HEK293 (cell line): ENCODE data around the gene TNFSF13B.

Experiments used
- CTCF ChIA-PET: fragments of 350-600 bp; formaldehyde crosslinking; extraction: SDS; loops from one replicate; lab custom pipeline; 2021; ENCODE audit warnings: antibody characterized with exemption; lab: Yijun Ruan, JAX
- POLR2A ChIA-PET: fragments of 300-600 bp; formaldehyde crosslinking; extraction: SDS; loops from one replicate; lab custom pipeline; 2020; ENCODE audit warnings: antibody characterized with exemption, inconsistent platforms; lab: Yijun Ruan, JAX
- H3K27ac ChIP-seq: fragments of 200-500 bp; sonication (Bioruptor generic); 2 replicates; pipeline ENCODE4 v1.5.1; 2014; ENCODE audit warnings: low read depth, low read length, control low read depth, inconsistent platforms; ENCODE audit errors: extremely low read depth
- H3K36me3 ChIP-seq, 2 experiments: fragments of 200-500 bp in 1 of 2; sonication (Bioruptor generic) in 1 of 2; 1 replicate in 1 of 2; 2 replicates in 1 of 2; pipeline ENCODE4 v1.5.1; 2014 to 2017; ENCODE audit warnings: inconsistent platforms in 2 of 2, low read length in 2 of 2; ENCODE audit not compliant: control insufficient read depth in 2 of 2, insufficient read depth in 1 of 2
- H3K4me1 ChIP-seq: fragments of 200-500 bp; sonication (Bioruptor generic); 2 replicates; pipeline ENCODE4 v1.5.1; 2014; ENCODE audit warnings: mild to moderate bottlenecking, low read length, inconsistent platforms; ENCODE audit not compliant: control insufficient read depth, insufficient read depth
- H3K4me3 ChIP-seq: 2 replicates; pipeline ENCODE4 v1.5.1; 2011; ENCODE audit warnings: low read depth, mild to moderate bottlenecking, control low read depth, low read length, moderate library complexity
- H3K9me3 ChIP-seq: fragments of 200-500 bp; sonication (Bioruptor generic); 2 replicates; pipeline ENCODE4 v1.5.1; 2014; ENCODE audit warnings: low read depth, low read length, inconsistent platforms; ENCODE audit not compliant: control insufficient read depth, insufficient read depth
- FEZF1 ChIP-seq: fragments of 450-650 bp; formaldehyde crosslinking; IDR thresholded peaks from 2 replicates; pipeline ENCODE4 v1.5.1; 2016; ENCODE audit warnings: missing biosample characterization, missing genetic modification characterization
- GLIS1 ChIP-seq: fragments of 450-650 bp; formaldehyde crosslinking; IDR thresholded peaks from 2 replicates; pipeline ENCODE4 v1.5.1; 2016; ENCODE audit warnings: missing biosample characterization, missing genetic modification characterization
- HOXC10 ChIP-seq: sonication (generic); formaldehyde crosslinking; IDR thresholded peaks from 2 replicates; pipeline ENCODE4 v1.8.1; 2023; ENCODE audit warnings: mild to moderate bottlenecking, missing genetic modification reagents
- IKZF3 ChIP-seq: fragments of 450-650 bp; IDR thresholded peaks from 2 replicates; pipeline ENCODE4 v1.5.0; 2018; ENCODE audit warnings: missing biosample characterization, mild to moderate bottlenecking, missing genetic modification characterization, moderate library complexity
- OVOL3 ChIP-seq: fragments of 450-650 bp; formaldehyde crosslinking; IDR thresholded peaks from 2 replicates; pipeline ENCODE4 v1.5.1; 2016; ENCODE audit warnings: missing biosample characterization, missing genetic modification characterization
- SCRT1 ChIP-seq: fragments of 450-650 bp; formaldehyde crosslinking; IDR thresholded peaks from 2 replicates; pipeline ENCODE4 v1.5.1; 2016; ENCODE audit warnings: missing biosample characterization, missing genetic modification characterization, borderline replicate concordance
- TRIM28 ChIP-seq: IDR thresholded peaks from 2 replicates; pipeline ENCODE4 v1.6.1; 2011; ENCODE audit warnings: low read length, control low read depth, borderline replicate concordance
- ZBTB8A ChIP-seq: fragments of 450-650 bp; formaldehyde crosslinking; IDR thresholded peaks from 2 replicates; pipeline ENCODE4 v1.5.1; 2016; ENCODE audit warnings: missing biosample characterization, missing genetic modification characterization
- ZNF132 ChIP-seq: fragments of 450-650 bp; formaldehyde crosslinking; IDR thresholded peaks from 2 replicates; pipeline ENCODE4 v1.5.1; 2017; ENCODE audit warnings: missing biosample characterization, missing genetic modification characterization, borderline replicate concordance
- ZNF211 ChIP-seq: fragments of 450-650 bp; formaldehyde crosslinking; IDR thresholded peaks from 2 replicates; pipeline ENCODE4 v1.5.1; 2016; ENCODE audit warnings: low read depth, missing biosample characterization, missing genetic modification characterization
- ZNF292 ChIP-seq: fragments of 450-650 bp; formaldehyde crosslinking; IDR thresholded peaks from 2 replicates; pipeline ENCODE4 v1.5.1; 2016; ENCODE audit warnings: low read depth, missing biosample characterization, missing genetic modification characterization, borderline replicate concordance
- ZNF335 ChIP-seq: fragments of 450-650 bp; formaldehyde crosslinking; conservative IDR thresholded peaks from 2 replicates; pipeline ENCODE4 v1.5.1; 2016; ENCODE audit warnings: missing biosample characterization, missing genetic modification characterization
- ZNF350 ChIP-seq: fragments of 450-650 bp; formaldehyde crosslinking; IDR thresholded peaks from 2 replicates; pipeline ENCODE4 v1.5.0; 2017; ENCODE audit warnings: missing biosample characterization, mild to moderate bottlenecking, missing genetic modification characterization
- ZNF37A ChIP-seq: fragments of 450-650 bp; IDR thresholded peaks from 2 replicates; pipeline ENCODE4 v1.5.1; 2018; ENCODE audit warnings: missing biosample characterization, missing genetic modification characterization
- ZNF404 ChIP-seq: fragments of 450-650 bp; formaldehyde crosslinking; IDR thresholded peaks from 2 replicates; pipeline ENCODE4 v1.5.1; 2017; ENCODE audit warnings: missing biosample characterization, missing genetic modification characterization
- ZNF416 ChIP-seq: fragments of 450-650 bp; formaldehyde crosslinking; IDR thresholded peaks from 2 replicates; pipeline ENCODE4 v1.5.1; 2016; ENCODE audit warnings: missing biosample characterization, missing genetic modification characterization
- ZNF529 ChIP-seq: fragments of 450-650 bp; formaldehyde crosslinking; IDR thresholded peaks from 2 replicates; pipeline ENCODE4 v1.5.1; 2017; ENCODE audit warnings: missing genetic modification characterization, missing biosample characterization; ENCODE audit not compliant: insufficient replicate concordance
- ZNF600 ChIP-seq: fragments of 450-650 bp; formaldehyde crosslinking; IDR thresholded peaks from 2 replicates; pipeline ENCODE4 v1.5.1; 2016; ENCODE audit warnings: missing biosample characterization, missing genetic modification characterization
- ZNF621 ChIP-seq: fragments of 450-650 bp; formaldehyde crosslinking; IDR thresholded peaks from 2 replicates; pipeline ENCODE4 v1.5.1; 2017; ENCODE audit warnings: missing biosample characterization, missing genetic modification characterization
- ZNF626 ChIP-seq: fragments of 450-650 bp; sonication (Bioruptor Pico); formaldehyde crosslinking; IDR thresholded peaks from 2 replicates; pipeline ENCODE4 v1.5.1; 2018; ENCODE audit warnings: missing biosample characterization, missing genetic modification characterization, inconsistent platforms
- ZNF837 ChIP-seq: fragments of 450-650 bp; formaldehyde crosslinking; IDR thresholded peaks from 2 replicates; pipeline ENCODE4 v1.5.1; 2016; ENCODE audit warnings: missing biosample characterization, missing genetic modification characterization
- TF ChIP-seq, protein P1 (sequence below): fragments of 450-650 bp; formaldehyde crosslinking; IDR thresholded peaks from 2 replicates; pipeline ENCODE4 v1.5.1; 2016; ENCODE audit warnings: missing biosample characterization, missing genetic modification characterization
- TF ChIP-seq, protein P2 (sequence below): sonication (generic); formaldehyde crosslinking; IDR thresholded peaks from 2 replicates; pipeline ENCODE4 v1.8.1; 2022; ENCODE audit warnings: mild to moderate bottlenecking, moderate library complexity, missing genetic modification reagents
- TF ChIP-seq, protein P3 (sequence below): fragments of 450-650 bp; formaldehyde crosslinking; IDR thresholded peaks from 2 replicates; pipeline ENCODE4 v1.5.1; 2016; ENCODE audit warnings: missing biosample characterization, missing genetic modification characterization

TNFSF13B gene

DNA sequence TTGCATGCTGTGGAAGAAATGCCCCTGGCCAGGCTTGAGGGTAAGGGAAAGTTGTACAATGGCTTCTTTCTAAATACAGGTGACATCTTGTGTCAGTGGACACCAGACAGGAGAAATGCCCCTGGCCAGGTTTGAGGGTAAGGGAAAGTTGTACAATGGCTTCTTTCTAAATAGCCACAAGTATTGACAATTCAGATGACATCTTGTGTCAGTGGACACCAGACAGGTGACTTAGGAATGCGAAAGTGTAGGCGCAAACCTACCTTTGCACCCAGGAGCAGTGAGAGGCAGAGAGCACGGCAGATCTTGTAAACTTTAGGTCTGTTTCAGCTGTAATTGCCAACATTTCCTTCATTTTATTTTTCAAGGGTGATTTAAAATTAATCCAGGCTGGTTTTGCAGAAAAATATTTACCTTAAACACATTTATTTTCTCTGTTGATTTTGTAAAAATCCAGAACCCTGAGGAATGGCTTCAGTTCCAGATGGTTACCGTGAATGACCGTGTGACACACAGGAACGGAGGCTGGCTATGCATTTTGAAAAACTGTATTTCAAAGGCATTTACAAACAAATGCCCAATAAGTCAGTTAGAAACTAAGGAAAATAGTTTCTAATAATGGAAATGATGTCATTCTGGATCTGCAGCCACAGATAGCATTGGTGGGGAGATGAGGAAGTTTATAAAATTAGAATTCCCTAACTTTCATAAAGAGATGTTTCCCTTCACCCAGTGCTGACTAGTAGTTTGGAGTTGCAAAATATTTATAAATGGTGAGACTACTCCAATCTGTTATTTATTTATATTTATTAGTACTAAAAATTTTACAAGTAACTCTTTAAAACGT lies 34.9 kb downstream of the TNFSF13B start:
- Histone ChIP-seq H3K36me3 (no peaks in the 10 kb centered on the region), H3K27ac (no peak overlapping the region), H3K4me1 (no peaks in the 10 kb centered on the region), H3K9me3 (no peaks in the 10 kb centered on the region), H3K4me3 (no peak overlapping the region)
- TF ChIP-seq FEZF1 (tag by site-specific recombination), result no peak
- no peak for TF ChIP-seq HOXC10 (CRISPR knock-in tag)
- TF ChIP-seq ZNF292 (tag by site-specific recombination), result no peak
- TF ChIP-seq GLIS1 (tag by site-specific recombination), result no peak
- TF ChIP-seq, protein P1, sequence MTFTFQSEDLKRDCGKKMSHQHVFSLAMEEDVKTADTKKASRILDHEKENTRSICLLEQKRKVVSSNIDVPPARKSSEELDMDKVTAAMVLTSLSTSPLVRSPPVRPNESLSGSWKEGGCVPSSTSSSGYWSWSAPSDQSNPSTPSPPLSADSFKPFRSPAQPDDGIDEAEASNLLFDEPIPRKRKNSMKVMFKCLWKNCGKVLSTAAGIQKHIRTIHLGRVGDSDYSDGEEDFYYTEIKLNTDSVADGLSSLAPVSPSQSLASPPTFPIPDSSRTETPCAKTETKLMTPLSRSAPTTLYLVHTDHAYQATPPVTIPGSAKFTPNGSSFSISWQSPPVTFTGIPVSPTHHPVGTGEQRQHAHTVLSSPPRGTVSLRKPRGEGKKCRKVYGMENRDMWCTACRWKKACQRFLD (tag by site-specific recombination), result no peak
- no peak for TF ChIP-seq ZNF416 (tag by site-specific recombination)
- TF ChIP-seq ZNF837, result no peak
- no peak for TF ChIP-seq ZNF335
- no peak for TF ChIP-seq ZNF404 (tag by site-specific recombination)
- TF ChIP-seq ZBTB8A (tag by site-specific recombination), result no peak
- no peak for TF ChIP-seq ZNF350 (tag by site-specific recombination)
- TF ChIP-seq ZNF37A (tag by site-specific recombination), result no peak
- TF ChIP-seq, protein P2, sequence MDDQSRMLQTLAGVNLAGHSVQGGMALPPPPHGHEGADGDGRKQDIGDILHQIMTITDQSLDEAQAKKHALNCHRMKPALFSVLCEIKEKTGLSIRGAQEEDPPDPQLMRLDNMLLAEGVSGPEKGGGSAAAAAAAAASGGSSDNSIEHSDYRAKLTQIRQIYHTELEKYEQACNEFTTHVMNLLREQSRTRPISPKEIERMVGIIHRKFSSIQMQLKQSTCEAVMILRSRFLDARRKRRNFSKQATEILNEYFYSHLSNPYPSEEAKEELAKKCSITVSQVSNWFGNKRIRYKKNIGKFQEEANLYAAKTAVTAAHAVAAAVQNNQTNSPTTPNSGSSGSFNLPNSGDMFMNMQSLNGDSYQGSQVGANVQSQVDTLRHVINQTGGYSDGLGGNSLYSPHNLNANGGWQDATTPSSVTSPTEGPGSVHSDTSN (CRISPR knock-in tag), result no peak
- no peak for TF ChIP-seq IKZF3
- TF ChIP-seq ZNF600 (tag by site-specific recombination), result no peak
- CTCF ChIA-PET, result interaction anchor here (0.7 kb wide), 1 partner anchor 63 kb away, joined by 4 read pairs; no protein-coding TSS in a partner anchor
- POLR2A ChIA-PET, result no interaction called here

DNA sequence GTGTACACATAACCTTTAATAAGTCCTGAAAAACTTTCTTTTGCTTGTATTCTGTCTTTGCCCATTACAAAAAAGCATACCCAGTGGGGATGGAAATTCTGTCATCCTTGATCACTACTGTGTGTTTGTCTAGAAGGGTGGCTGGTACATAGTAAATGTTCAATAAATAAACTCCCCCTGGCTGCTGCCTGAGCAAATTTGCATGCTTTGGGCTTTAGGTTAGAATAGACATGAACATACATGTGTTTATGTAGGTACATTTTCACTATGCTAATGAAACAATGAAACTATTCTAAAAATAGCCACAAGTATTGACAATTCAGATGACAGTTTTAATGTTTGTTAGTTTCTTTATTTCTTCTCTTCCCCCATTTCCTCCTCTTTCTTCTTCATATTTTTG lies 36.1 kb downstream of the TNFSF13B start:
- Histone ChIP-seq H3K4me1 (no peaks in the 10 kb centered on the region), H3K27ac (no peak overlapping the region), H3K36me3 (no peaks in the 10 kb centered on the region), H3K4me3 (no peak overlapping the region), H3K9me3 (no peaks in the 10 kb centered on the region)
- ChIA-PET POLR2A (no interaction called here), CTCF (no interaction called here)
- TF ChIP-seq ZNF529 (tag by site-specific recombination) (no peak), ZNF211 (tag by site-specific recombination) (no peak)

DNA sequence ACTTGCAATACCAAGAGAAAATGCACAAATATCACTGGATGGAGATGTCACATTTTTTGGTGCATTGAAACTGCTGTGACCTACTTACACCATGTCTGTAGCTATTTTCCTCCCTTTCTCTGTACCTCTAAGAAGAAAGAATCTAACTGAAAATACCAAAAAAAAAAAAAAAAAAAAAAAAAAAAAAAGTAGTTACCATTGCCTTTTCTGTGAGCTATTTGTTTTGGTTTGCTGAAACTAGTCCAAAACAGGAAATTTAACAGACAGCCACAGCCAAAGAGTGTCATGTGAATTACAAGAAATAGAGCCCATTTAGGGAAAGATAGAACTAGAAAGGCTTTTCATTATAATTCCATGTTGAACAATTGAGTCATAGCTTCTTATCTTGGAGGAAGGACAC lies 37.3 kb downstream of the TNFSF13B start:
- H3K27ac ChIP-seq, result no peak overlapping the region
- no peak overlapping the region for H3K4me3 ChIP-seq
- no peaks in the 10 kb centered on the region for H3K9me3 ChIP-seq
- H3K4me1 ChIP-seq, result no peaks in the 10 kb centered on the region
- CTCF ChIA-PET, result no interaction called here
- H3K36me3 ChIP-seq, result no peaks in the 10 kb centered on the region
- POLR2A ChIA-PET, result no interaction called here
- no peak for TF ChIP-seq ZNF404 (tag by site-specific recombination)
- TF ChIP-seq ZNF626 (tag by site-specific recombination), result no peak
- TF ChIP-seq OVOL3 (tag by site-specific recombination), result no peak
- TF ChIP-seq SCRT1, result no peak
- TF ChIP-seq ZNF416 (tag by site-specific recombination), result no peak
- TF ChIP-seq ZNF132 (tag by site-specific recombination), result no peak
- no peak for TF ChIP-seq TRIM28
- no peak for TF ChIP-seq ZNF335
- TF ChIP-seq ZNF621 (tag by site-specific recombination), result no peak
- TF ChIP-seq, protein P3, sequence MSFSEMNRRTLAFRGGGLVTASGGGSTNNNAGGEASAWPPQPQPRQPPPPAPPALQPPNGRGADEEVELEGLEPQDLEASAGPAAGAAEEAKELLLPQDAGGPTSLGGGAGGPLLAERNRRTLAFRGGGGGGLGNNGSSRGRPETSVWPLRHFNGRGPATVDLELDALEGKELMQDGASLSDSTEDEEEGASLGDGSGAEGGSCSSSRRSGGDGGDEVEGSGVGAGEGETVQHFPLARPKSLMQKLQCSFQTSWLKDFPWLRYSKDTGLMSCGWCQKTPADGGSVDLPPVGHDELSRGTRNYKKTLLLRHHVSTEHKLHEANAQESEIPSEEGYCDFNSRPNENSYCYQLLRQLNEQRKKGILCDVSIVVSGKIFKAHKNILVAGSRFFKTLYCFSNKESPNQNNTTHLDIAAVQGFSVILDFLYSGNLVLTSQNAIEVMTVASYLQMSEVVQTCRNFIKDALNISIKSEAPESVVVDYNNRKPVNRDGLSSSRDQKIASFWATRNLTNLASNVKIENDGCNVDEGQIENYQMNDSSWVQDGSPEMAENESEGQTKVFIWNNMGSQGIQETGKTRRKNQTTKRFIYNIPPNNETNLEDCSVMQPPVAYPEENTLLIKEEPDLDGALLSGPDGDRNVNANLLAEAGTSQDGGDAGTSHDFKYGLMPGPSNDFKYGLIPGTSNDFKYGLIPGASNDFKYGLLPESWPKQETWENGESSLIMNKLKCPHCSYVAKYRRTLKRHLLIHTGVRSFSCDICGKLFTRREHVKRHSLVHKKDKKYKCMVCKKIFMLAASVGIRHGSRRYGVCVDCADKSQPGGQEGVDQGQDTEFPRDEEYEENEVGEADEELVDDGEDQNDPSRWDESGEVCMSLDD, result no peak
- no peak for TF ChIP-seq ZNF211 (tag by site-specific recombination)
